NCI-H1436 (cell line): ENCODE results near the gene GLRX.
"Not testable (repeated sequence)": the region's sequence is repeated elsewhere in the genome, so short reads cannot be mapped to it uniquely, and the experiment has no call there.

ENCODE experiments used
- DNase-seq: peaks from one replicate; lab custom pipeline; 2025; lab: John Stamatoyannopoulos, UW

Gene GLRX, protein sequence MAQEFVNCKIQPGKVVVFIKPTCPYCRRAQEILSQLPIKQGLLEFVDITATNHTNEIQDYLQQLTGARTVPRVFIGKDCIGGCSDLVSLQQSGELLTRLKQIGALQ

DNA sequence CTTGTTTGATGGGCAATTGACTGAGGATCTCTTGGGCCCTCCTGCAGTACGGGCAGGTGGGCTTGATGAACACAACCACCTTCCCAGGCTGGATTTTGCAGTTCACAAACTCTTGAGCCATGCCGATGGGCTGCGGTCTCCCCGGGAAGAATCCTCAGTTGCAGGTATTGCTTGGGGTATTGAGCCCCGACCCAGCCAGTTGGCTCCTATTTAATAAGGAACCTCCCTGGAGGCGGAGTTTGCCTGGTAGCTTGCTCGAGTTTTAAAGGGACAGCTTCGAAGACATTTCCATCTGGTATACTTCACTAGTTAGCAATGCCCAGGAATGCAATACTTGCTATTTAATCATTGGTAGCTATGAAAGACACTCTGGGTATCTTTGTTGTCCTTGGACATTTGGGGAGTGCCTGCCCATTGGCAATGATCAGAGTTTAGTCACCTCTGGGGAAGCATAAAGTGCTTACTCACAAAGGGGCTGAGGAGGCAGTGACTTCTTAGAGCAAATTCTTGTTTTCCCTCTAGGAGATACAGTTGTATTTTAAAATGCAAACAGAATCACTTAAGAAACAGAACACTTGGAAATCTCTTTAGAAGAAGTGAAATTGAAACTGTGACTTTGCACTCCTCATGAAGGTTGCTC, at the start of gene GLRX:
Gene GLRX, minus strand, starts transcription at position 185 of the 640 bp plus-strand sequence. Its CDS starts 64 bp downstream, at position 121.
- peak; percentile 53 for DNase-seq

DNA sequence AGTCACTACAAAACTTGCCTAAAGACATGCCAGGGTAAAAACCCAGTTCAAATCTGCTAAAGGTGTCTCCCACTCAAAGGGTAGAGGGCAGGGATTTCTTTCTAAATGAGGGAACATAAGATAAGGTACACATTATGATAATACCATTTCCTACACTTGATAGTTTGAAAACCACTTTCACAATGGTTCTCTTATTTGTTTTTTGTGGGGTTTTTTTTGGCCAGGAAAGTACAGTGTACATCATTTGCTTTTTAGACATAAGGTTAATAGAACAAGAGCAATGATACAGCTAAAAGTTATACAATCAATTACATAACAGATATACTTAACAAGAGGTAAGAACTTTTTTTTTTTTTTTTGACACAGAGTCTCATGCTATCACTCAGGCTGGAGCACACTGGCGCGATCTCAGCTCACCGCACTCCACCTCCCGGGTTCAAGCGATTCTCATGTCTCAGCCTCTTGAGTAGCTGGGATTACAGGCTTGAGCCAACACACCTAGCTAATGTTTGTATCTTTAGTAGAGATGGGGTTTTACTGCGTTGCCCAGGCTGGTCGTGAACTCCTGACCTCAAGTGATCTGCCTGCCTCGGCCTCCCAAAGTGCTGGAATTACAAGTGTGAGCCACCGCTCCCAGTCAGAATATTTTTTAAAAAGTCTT, 48.8 kb upstream of the GLRX start:
- DNase-seq, result no peak

DNA sequence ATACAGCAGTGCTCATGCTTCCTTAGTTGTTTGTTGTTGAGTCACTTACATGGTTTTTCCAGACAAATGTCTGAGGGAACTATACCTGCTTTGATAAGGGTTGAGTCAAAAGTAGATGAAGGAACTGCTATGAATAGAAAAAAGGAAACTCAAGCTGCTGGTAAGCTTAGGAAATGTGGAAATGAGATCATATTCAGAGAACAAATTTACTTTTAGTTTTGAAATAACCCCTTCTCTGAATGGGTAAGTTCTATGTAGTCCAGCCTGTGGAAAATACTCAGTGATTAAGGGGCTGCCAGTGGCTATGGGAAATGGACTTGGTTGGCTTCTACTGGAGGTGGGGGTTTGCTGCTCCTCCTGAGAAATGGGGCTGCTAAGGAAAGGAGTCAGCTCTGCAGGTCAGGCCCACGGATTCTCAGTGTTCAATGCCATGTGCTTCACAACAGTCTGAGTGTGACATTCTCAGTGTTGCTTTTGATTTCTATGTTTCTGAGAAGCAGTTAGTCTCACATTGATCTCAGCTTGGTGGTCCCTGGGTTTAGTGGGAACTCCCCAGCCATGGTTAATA, 47.7 kb upstream of the GLRX start:
- no peak for DNase-seq

DNA sequence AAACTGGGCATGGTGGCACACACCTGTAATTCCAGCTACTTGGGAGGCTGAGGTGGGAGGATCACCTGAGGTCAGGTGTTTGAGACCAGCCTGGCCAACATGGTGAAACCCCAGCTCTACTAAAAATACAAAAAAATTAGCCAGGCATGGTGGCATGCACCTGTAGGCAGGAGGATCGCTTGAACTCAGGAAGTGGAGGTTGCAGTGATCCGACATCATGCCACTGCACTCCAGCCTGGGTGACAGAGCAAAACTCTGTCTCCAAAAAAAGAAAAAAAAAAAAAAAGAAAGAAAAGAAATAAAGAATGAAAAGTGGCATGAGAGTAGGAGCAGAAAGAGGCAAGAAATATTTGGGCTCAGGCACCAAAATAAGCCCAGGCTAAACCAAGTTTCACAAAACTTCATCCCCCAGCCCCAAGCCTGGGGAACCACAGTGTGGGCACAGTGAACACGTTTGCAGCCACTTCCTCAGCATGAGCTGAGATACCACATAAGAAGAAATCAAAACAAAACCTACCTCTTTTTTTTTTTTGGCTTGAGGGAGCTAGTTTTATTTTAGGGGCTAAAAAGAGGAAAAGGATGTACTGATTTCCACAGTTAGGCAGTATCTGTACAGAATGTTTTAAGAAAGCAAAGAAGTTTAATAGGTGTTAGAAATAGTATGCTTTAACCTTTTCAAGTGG, 46.8 kb upstream of the GLRX start:
- DNase-seq, result not testable (repeated sequence)

DNA sequence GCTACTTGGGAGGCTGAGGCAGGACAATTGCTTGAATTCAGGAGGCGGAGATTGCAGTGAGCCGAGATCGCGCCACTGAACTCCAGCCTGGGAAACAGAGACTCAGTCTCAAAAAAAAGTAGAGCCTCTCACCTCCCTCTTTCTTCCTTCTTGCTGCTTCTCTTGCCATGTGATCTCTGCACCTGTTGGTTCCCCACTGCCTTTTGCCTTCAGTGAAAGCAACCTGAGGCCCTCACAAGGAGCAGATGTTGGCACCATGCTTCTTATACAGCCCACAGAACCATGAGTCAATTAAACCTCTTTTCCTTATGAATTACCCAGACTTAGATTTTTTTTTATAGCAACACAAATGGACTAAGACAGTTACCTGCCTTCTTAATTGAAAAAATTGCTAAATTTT, 45.6 kb upstream of the GLRX start:
- no peak for DNase-seq

DNA sequence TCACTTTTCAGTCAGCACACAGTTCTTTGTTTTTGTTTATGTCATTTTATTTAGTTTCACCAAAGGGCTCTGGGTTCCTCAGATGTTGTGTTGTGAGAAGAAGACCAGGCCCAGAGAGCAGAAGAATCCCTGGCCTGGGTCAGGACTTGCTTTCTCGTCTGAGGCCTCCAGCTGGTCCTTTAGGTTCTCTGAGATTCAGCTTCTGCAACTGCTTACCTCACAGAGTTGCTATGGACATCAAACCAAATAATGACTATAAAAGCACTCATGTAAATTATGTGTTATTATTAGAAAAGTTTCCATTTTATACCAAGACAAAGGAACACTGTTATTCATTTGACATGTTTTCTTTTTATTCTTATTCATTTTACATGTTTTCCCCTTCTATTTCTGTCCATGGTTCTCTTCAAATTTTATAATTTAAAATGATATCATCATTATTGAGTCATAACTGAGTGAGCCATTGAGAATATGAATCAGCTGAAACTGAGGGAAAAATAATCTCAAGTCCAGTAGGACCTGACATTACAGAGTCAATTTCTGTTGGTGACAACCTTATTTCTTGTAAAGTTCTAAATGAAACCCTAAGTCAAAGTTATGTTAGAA, 44.0 kb upstream of the GLRX start:
- DNase-seq, result no peak

DNA sequence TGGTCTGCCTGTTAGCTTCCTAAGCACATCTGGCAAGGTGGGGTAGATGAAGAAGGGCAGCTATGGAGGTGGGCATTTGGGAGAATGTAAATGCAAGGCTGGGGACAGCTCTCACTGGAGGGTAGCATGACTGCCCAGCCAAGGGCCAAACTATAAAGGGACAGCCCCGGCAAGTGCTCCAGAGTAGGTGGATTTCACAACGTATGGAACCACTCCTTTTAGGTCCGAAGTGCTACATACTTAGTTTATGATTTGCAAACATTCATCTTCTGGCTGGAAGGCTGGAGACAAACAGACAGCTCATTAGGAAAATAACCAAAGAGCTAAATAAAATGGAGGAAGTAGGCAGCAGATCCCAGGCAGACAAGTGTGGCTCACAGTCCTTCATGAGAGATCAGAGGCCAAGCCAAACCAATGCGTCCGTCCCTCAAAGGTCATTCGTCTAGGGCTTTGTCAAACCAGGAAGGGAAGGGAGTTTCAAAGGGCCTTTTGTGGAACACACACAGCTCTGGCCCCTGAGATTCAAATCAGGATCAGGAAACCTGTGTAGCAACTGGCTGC, 42.5 kb upstream of the GLRX start:
- no peak for DNase-seq

DNA sequence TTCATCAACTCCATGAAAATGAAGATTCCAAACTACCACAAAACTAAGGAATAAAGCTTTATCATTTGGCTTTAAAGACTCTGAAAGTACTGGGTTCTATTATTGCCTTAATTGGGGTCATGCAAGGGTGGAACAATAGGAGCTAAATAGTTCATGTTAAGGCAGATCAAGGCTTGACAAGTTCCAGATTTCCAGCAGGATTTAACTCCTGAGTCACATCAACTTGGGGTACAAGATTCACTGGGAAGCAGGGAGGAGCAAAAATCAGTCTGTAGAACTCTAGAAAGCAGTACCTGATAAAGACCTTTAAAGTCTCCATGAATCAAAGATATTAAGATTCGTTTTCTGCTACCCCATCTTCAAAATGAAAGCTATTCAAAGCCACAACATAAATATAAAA, 41.9 kb upstream of the GLRX start:
- DNase-seq, result no peak

DNA sequence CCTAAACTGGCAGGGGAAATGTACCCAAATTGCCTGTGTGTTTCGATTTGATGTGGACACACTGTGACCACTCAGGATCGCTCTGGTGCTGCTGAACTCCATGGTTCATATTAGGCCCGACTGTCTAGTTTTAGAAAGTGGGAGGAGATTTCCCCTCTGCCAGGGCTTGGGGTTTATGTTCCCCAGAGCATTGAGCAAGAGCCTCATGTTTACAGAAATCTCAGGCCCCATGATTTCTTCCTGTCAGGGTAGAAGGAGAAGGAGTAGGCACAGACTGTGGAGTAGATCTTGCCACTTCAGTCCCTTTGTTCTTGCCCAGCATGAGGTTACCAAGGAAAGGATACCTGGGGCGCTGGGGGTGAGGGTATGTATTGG, 40.8 kb upstream of the GLRX start:
- peak; percentile 12 for DNase-seq

DNA sequence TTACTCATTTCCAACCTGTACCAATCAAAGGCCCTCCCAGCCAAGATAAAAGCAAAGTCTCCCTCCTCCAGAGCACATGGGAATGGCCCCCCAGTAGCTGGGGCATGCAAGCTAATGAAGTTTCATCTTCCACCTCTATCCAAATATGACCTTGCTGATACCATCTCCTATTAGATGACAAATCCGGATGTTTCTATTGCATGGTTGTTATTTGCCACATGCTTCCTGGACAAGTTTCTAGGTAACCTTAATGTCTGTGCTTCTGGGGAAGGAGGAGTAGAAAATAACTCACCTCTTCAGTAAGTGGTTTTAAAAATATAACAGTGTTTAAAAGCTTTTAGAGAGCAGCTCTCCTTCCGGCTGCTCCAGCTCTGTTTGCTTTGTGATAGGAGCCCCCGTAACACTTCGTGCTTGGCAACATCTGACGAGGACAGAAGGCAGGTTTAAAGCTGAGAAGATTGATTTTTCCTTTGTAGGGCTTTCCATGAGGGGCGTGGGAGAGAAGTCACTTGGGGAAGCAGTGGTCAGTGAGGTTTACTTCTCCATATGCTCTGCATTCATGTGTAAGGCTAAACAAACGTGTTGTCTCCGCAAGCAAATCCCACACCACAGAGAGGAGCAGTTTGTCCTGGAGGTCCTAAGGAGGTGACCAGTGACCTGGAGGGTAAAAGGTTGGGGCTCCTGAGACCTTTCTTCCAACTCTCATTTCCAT, 40.3 kb upstream of the GLRX start:
- DNase-seq, result peak; percentile 33

DNA sequence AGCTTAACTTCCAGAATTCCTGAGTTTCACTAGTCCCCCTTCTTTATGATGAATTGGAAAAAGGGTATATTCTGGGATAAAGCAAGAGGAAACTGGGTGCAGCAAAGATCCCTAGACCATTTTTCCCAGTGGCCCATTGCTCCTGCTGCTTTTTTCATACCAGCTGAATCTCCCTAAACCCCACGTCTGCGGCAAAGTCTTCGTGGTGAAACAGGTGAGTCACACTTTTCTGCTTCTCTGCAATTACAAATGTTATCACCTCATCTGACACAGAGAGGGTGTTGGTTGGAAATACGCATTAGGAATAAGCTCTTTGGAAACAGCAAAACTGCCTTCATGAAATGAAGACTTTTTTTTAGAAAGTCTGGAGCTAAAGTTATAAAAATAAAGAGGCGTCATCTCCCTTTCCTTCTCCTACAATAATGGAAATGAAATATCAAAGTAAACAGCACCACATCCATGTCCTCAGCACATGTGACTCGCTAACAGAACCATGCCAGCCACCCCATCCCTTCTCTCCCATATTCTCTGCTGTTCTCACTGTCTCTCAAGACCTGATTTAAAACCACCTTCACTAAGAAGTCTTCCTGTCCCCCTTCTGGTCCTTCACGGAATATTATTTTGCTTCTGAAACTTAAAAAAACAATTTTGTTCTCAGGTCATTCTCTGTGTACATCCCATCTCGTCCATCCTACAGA, 39.5 kb upstream of the GLRX start:
- no peak for DNase-seq

DNA sequence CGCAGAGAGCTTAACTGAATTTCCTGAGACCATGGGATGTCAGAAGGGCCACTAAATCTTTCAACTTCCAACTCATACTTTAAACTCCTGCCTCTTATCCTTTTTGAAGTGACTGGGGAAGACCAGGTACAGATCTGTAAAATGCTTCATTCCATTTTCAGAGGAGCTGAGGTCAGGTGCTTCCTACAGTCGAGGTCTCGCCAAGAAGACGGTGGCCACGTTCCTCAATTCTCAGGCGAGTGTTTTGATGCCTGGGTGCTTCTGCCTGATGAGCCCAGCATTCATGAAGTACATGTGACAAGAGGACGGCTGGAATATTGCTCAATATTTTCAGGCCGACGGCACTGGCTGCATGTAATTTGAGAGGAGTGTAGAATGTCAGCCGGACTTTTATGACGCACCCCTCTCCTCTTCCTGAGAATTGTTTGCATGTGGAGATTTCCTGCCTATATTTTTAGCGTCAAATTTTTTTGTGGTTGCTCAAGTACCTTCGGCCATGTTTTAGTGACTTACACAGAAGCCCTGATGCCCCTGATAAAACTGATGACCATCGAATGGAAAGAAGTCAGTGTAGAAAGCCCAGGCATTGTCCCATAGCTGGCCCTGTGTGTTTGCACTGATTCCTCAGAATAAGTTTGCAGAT, 38.8 kb upstream of the GLRX start:
- DNase-seq, result peak; percentile 10

DNA sequence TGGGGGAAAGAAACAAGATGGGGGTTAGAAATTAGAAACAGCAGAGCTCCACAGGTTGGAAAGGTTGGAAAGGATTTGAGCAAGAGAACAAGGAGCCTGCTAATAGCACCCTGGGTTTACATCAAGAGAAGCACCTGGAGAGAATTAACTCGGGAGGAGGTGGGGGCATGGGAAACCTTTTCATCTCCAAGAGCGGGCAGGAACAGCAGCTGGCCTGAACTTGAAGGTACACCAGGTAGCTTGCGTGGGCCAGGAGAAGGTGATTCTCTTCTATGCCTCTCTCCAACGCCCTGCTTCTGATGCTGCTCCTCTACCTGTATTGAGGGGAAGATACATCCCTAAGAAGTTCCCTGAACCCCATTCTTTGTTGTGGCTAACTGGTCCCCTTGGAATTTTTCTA, 37.1 kb upstream of the GLRX start:
- no peak for DNase-seq

DNA sequence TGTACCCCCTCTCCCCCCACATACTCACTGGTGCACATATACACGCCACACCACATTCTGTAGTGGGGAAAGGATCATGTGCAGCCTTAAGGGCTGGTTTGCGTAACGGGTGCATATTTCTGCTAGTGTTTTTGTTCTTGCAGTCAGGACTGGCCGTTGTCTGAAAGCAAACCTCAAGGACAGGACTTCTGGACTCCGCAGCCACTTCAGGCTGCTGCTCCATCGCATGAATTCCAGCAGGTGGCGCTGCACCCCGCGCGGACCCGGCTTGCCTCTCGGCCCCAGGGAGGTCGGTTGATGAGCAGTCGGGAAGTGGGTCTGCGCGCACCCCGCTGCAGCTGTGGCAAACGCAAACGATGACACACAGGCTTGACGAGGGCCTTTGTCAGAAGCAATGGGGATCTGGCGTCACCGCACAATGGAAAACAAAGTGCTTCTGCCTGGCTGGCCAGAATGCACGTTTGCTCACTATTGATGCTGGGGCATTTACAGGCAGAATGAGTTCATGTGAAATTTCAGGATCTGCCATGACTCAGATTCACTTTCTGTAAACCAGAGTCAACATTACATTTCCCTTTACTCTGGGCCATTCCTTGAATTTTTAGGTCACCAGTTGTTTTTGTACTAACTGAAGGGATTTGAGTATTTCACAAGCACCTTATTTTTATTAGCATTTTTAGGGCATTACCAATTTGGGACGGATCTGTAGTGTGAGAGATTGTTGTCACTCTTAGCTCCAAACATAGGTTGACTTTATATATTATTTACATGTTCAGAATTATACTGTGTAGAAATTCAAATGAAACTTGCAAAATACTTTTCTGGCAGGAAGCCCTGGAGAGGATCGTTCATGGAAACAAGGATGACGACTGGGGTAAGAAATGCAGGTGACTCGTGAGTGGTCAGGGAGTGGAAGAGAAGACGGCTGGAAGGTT, 36.4 kb upstream of the GLRX start:
- peak; percentile 82 for DNase-seq

DNA sequence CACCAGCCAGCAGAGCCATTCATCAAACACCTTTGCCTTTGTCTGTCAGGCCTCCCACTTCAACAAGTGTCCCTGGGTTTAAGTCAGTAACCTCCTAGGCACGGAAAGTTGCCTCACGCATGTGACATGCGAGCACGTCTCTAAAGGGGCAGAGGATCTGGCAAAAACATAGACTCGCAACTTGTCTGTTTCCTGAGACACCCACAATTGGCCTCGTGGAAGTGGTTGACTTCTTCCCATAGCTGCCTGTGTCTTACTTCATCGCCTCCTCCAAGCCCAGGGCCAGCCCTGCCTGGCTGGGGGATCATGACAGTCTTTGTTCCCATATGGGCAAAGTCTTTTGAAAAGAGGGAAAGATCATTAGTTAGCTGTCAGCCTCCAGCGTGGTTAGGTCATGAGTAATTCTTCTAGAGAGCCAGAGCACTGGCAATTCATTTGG, 35.5 kb upstream of the GLRX start:
- no peak for DNase-seq

DNA sequence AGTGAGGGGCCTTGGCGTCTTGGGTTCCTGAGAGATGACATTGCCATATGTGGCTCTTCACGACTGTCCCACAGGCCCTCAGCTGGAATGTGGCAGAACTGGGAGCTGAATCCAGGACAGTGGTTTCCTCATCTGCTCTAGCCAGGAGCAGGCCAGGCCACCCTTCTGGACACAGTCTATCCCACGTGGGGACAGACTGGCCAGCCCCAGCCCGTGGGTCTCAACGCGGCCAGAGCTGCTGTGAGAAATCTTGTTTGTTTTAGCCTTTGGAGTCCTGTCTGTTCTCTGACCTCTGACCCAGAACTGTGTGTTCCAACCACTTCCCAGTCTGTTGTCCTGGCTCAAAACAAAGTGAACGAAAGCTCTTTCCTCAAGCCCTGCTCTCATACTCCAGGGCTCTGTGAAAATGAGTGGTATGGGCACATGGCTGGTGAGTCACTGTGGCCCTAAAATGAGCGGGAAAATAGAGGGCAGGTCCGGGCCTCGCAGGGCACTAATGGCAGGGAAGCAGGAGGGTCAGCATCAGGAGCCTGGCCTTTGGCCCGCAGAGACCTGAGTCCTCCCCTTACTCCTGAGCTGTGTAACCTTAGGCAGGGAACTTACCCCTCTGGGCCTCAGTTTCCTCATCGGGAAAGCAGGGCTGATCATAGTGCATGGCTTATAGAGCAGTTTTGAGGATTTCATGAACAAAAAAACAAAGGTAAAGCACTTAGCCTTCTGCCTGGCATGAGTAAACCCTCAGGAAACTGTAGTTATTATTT, 34.8 kb upstream of the GLRX start:
- no peak for DNase-seq

DNA sequence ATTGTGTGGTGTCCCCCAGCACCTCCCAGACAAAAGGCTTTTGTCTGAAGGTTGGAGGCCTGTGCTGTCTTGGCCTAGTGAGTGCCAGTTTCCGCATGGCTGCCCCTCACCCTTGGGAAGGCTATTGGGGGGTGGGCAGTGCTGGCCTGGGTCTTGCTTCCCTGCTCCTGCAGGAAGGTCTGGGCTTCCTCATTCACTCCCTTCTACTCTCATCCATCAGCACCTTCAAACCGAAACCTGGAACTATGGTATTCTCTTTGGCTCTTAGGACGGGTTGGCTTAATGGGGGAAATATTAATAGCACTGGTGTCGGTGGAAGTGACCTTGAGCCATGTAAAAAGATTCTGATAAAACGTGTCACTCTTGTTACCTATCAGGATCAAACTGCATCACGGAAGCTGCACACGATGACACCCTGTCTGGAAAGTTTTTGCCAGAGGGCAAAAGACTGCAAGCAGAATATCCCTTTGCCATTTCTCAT, 34.0 kb upstream of the GLRX start:
- DNase-seq, result no peak

DNA sequence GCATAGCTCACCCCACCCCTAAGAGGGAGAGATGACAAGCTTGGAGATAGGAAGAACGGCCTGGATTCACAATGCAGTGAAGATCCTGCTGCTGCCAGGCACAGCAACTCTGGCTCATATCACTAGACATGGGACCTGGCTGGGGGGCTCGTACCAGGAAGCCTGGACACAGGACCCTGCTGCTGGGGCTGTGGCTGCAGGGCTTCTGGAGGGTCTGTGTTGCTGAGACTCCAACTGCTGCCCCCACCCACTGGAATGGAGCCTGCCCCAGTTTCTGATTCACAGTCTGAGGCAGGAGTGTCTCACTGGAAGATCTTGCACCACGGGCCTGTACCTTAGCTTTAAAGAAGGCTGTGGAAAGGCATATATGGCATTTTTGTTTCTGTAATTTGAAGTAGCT, 31.0 kb upstream of the GLRX start:
- DNase-seq, result no peak
